Lower leg skin (tissue), 3 donors: Measurements from ENCODE around the gene CDC73.

Experiments
- CTCF ChIP-seq, 3 donors: fragments of 450-650 bp; IDR thresholded peaks; one replicate each; pipeline ENCODE4 v1.5.1; 2016; ENCODE audit warnings: antibody characterized with exemption in 3 of 3, mild to moderate bottlenecking in 3 of 3, moderate library complexity in 2 of 3
- POLR2A ChIP-seq, 2 donors: fragments of 450-650 bp; IDR thresholded peaks; one replicate each; pipeline ENCODE4 v1.6.1; 2016 to 2017; ENCODE audit warnings: antibody characterized with exemption in 2 of 2, mild to moderate bottlenecking in 1 of 2, moderate library complexity in 1 of 2

DNA sequence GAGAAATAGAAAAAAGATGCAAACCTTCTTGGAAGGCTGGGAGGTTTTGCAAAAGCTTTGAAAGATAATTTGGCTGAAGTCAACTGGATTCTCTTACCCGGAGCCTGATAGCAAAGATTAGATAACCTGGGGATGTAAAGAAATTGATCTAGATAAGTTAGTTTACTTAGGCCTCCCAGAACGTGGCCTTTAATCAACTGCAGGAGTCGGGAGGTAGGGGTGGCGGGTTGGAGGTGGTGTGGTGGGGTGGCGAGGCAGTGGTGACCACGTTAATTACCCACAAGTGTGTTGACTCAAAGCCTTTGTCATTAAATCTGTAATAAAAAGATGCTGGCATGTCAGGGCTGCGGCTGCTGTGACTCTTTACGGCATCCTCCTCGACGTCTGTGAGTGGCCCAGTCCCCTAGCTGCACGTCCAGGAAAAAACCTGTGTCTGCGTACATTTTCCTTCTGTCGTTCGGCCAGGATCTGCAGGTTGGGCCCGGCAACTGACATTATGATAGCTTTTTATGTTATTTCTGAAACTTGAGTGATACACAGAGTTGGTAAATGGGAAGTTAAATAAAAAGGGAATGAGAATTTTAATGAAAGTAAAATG is 115.6 kb downstream of the CDC73 start:
- TF ChIP-seq CTCF (IDR thresholded peaks at IDR 0.05): no peak
- TF ChIP-seq POLR2A (IDR thresholded peaks at IDR 0.05): no peak
